GM21528 (cell line): ENCODE measurements around the gene SMC3.
"Not testable (repeated sequence)": the region's sequence is repeated elsewhere in the genome, so short reads cannot be mapped to it uniquely, and the experiment has no call there.

ENCODE experiments used
- ATAC-seq: cut with Tn5 transposase; IDR thresholded peaks from one replicate; pipeline ENCODE4 v1.9.1; 2021; ENCODE audit warnings: mild to moderate bottlenecking, moderate library complexity; ENCODE audit not compliant: unreplicated experiment, low FRiP score

Gene SMC3

DNA sequence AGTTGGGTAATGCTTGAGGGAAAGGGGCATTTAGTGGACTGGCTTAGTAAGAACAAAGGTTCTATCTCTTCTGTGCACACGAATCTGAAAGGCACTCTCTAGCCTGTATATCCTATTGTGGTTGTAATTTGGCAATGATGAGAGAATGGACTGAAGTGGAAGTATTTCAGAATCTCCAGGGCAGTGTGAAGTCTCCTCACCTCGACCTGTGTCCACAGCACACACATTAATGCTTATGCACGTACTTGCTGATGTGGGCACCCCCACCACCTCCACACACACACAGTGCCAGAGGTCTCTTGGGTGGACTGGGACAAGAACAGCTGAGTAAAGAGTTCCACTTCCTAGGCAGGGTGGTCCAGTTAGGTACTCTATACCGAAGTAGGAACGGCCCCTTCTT lies 6.9 kb downstream of the SMC3 start:
- no peak for ATAC-seq

DNA sequence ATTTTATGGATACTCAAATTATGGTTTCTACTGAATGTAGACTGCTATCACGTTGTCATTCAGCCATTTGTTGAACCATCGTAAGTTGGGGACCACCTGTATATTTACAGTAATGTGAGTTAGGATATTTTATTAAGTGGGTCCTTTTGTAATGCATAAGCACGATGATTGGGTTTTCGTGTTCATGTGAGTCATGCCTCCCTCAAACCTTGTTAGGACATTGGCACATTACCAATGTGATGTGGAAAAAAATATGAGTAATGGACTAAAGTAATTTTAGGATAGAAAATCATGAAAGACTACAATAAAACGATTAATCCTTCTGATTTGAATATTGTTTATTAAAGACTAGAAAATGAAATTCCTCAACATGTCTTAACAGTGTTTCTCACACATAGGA lies 8.7 kb downstream of the SMC3 start:
- ATAC-seq, result no peak

DNA sequence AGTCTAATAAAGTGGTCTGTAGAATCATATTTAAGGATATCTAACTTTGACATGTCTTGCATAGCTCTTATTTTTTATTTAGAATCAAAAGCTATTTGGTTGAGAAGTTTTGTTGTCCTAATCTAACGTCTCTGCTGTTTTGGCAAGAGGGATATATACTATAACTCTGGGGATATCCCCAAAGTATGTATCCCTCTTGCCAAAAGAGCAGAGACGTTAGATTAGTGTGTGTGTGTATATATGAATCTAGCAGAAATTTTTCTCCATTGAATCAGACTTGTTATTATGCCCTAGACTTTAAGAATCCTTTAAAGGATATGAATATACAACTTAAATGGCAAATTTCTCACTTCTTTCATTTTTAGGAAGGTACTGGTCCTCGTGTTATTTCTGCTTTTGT lies 9.6 kb downstream of the SMC3 start:
- ATAC-seq, result no peak

DNA sequence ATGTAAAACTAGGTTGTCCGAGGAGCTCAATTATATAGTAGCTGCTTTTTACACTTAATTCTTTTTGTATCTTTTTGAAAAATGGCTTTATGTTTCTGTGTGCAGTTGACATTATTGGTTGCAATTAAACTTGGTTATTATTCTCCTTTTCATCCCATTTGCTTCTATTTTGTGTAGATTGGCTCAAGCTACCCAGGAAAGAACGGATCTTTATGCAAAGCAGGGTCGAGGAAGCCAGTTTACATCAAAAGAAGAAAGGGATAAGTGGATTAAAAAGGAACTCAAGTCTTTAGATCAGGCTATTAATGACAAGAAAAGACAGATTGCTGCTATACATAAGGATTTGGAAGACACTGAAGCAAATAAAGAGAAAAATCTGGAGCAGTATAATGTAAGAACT lies 16.5 kb downstream of the SMC3 start:
- ATAC-seq, result no peak

DNA sequence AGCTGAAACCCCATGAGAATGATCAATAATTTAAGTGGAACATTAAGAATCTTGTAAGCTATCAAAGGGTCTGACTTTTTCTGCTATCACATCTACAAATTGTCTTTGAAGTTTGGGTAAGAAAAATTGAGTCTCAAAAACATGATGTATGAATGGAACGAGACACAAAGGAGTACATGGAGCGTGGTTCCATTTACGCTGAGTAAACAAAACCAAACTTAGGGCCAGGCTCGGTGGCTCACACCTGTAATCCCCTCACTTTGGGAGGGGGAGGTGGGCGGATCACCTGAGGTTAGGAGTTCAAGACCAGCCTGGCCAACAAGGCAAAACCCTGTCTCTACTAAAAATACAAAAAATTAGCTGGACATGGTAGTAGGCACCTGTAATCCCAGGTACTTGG lies 24.3 kb downstream of the SMC3 start:
- ATAC-seq, result no peak

DNA sequence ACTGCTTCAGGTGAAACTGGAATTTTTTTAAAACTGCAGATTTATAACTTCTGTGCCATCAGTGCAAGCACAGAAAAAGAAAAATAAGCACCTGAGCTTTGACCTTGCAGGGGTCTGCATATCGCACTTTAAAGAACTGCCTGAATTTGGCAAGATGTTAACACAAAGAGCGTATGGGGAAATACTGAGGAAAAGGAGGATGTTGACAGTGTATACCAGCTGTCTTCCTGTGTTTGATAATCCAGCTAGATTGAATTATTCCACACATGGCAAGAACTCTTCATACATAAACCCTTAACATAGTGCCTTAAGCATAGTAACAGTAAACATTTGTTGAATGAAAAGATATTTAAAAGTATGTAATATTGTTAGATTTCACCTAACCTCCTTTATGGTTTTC lies 30.0 kb downstream of the SMC3 start:
- no peak for ATAC-seq

DNA sequence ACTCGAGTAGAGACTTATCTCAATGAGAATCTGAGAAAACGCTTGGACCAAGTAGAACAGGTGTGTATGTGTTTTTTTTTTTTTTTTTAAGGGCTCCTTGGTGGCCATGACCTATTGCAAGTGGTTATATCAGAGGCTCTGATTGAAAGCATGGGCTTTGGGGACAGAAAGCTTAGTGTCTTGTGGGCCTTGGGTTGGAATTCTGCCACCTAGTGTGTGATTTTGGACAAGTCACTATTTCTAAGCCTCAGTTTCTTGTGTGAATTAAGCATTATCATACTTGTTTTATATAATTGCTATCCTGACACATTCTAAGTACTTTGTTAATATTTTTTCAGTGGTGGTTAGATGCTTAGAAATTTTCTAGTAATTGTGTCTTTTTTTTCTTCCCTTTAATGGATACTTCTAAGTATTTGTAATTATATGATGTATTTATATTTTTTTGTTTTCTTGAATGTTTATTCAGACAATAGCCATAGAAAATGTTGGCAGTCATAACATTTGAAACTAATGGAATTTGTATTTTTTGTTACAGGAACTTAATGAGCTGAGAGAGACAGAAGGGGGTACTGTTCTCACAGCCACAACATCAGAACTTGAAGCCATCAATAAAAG lies 33.1 kb downstream of the SMC3 start:
- no peak for ATAC-seq

DNA sequence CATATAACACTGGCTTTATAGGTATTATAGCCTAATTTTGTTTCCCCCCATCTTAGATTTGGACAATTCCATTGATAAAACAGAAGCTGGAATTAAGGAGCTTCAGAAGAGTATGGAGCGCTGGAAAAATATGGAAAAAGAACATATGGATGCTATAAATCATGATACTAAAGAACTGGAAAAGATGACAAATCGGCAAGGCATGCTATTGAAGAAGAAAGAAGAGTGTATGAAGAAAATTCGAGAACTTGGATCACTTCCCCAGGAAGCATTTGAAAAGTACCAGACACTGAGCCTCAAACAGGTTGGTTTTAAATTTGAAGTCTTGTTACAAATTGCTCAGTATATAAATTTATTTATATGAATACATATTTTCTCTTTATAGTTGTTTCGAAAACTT lies 34.1 kb downstream of the SMC3 start:
- ATAC-seq, result no peak

DNA sequence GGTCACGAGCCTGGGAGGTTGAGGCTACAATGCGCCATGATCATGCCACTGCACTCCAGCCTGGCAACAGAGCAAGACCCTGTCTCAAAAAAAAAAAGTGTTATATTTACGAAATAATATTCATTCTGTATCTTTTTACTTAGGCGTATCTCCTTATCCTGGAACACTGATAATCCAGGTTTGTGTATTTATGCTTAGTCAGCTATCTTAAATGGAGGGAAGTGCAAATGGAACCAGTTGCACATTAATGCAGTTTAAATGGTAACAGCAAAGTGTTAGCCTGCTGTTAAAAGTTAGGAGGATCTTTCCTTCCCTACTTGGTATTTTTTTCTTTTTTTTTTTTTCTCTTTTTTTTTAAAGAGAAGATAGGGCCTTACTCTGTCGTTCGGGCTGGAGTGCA lies 40.6 kb downstream of the SMC3 start:
- no peak for ATAC-seq

DNA sequence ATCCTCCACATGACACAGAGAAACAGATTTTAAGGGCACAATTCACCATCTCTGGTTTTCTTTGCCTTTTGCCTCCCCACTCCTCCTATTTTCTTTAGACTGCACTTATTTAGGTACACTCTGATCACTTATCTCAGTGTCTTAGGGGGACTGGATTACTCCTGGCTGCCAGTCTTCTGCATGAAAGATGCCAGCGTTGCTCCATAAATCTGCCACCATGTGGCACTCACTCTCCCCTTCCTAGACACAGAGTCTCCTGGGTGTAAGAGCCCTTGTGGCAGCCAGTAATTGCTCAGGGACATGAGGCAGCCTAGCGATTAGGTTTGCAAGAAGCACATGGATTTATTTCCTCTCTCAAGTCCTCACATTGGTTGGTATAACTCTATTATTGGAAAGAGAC lies 42.1 kb downstream of the SMC3 start:
- ATAC-seq, result no peak

DNA sequence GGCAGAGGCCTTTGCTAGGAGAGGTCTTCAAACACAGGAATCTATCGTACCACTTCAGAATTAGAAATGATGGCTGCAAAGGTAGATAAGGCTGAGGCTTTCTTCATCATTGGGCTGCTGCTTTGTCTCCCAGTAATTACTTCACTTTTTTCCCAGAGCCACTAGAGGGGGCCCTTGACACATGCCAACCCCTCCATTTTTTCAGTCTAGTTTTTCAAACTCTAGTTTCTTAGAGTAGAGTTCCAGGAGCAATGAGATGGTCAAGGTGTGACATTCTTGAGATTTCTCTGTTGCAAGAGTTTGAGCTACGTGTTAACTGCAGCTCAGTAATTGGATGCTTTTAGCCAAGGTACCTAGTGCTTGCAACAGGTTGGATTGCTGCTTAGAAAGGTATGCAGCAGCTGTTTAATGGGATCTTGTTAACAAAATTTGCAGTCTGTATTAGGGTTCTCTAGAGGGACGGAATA lies 42.8 kb downstream of the SMC3 start:
- no peak for ATAC-seq

DNA sequence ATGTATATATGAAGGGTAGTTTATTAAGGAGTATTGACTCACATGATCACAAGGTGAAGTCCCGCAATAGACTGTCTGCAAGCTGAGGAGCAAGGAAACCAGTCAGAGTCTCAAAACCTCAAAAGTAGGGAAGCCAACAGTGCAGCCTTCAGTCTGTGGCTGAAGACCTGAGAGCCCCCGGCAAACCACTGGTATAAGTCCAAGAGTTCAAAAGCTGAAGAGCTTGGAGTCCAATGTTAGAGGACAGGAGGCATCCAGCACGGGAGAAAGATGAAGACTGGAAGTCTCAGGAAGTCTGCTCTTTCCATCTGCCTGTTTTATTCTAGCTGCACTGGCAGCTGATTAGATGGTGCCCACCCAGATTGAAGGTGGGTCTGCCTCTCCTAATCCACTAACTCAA lies 43.3 kb downstream of the SMC3 start:
- ATAC-seq, result not testable (repeated sequence)

DNA sequence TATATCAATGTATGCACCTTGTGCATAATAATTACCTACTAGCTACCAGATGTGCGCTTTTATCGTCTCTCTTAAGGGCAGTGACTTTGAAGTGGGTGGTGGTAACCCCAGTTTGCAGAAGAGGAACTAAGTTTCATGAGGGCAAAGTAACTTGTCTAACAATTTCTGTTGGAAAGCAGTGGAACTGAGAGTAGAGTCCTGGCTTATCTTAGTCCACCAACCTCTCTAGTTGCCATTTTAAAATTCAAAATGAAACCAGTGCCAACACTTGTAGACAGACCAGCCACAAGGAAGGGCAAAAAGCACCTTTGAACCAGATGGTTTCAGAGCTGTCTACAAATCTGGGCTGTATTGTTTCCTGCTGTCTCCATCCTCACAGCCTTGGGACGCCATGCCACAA lies 44.6 kb downstream of the SMC3 start:
- ATAC-seq, result no peak

DNA sequence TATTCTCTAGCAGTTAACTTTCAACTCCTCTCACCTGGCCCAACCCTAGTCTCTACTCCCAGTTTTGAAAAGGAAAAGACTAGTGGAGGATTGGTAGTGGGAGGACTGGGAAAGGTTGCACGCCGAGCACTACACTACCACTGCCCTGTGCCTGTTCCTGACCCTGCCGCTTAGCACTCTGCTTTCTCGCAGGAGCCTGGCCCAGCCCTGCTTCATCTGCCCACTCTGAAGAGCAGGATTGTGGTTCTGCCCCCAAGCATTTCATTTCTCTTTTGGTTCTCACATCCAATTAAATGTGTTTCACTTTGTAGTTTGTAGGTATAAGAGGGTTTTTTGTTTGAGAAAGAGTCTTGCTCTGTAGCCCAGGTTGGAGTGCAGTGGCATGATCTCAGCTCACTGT lies 45.1 kb downstream of the SMC3 start:
- no peak for ATAC-seq

DNA sequence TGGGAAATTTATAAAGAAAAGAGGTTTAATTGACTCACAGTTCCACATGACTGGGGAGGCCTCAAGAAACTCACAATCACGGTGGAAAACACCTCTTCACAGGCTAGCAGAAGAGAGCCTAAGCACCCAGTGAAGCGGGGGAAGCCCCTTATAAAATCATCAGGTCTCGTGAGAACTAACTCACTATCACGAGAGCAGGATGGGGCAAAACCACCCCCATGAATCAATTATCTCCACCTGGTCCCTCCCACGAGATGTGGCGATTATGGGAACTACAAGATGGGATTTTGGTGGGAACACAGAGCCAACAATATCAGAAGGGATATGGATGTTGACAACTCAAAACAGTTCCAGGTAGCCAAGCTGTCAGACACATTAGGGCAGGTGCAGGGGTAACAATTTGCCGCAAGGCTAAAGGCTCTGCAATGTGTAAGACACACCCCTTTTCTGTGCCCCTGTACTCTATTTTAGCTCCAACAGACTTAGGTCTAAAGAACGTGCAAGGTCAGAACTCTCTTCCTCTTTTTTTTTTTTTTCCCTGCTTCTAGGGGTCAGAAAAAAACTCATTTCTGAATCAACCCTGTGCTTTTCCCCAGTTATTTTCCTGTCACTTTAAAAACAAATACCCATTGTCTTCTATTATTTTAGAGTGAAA lies 46.0 kb downstream of the SMC3 start:
- no peak for ATAC-seq

DNA sequence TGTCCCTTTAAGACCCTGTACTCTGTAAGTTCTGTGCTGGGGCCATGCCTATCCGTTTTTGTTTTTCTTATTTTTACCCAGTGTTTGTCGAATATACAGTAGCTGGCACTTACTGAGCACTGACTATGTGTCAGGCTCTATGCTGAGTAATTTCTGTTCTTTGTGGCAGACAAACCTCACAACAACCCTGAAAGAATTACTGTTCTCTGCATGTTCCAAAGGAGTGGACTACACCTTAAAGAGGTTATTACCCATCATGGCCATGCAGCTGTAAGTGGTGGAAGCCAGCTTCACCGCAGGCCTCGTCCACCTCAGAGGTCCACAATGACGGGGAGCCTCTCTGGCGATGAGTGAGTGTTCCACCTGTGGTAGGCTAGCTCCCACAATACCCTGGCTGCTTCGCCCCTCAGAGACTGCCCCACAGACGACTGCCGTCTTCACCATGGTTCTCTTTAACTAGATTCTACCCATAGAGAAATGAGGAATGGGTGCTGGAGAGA lies 46.6 kb downstream of the SMC3 start:
- ATAC-seq, result no peak

DNA sequence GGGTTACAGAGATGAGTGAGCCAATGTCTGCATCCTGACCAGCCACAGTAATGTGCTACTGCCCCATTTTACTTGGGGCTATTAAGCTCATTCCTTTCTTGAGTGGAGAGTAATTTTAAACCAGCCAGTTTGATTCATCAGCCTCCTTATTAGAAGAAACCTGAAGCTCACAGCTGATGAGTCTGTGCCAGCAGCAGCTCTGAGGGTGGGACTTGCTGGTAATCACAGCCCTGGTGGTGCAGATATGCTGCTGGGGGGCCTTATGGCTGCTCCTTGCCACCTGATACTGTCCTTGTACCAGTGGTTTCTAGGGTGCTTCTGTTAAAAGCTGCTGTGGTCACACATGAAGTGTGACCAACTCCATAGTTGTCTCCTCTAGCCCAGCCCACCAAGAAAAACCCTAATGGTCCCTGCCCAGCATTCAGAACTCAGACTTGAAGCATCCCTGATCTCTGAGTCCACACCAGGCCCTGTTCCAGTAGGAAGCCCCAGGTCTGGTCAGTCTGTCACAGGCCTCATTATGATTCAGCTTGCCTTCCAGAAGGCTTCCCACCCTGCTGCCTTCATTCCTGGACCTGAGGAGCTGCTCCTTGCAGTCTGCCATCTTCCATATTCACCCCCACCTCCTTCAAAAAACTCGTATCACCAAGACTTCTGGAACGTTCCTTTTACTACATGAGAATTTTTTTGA lies 47.7 kb downstream of the SMC3 start:
- no peak for ATAC-seq

DNA sequence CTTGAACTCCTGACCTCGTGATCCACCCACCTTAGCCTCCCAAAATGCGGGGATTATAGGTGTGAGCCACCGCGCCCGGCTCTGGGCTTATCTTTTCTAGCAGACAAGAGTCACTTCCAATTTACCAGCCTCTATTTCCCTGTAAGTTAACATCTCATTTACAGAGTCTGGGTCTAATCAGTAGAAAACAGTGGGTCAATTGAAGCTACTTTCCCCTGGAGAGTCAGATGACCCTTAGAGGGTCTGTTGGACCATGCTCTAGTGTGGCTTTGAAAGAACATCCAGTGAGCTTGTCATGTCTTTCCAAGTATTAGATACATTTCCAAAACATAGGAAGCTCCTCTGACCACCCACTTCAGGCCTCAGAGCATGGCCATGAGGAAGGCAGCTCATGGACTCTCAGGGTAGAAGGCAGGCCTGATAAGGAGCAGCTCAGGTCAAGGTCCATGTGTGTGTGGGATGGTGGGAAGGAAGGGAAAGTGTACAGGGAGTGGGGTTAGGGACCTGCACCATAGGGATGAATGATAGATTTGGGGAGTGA lies 49.1 kb downstream of the SMC3 start:
- no peak for ATAC-seq

DNA sequence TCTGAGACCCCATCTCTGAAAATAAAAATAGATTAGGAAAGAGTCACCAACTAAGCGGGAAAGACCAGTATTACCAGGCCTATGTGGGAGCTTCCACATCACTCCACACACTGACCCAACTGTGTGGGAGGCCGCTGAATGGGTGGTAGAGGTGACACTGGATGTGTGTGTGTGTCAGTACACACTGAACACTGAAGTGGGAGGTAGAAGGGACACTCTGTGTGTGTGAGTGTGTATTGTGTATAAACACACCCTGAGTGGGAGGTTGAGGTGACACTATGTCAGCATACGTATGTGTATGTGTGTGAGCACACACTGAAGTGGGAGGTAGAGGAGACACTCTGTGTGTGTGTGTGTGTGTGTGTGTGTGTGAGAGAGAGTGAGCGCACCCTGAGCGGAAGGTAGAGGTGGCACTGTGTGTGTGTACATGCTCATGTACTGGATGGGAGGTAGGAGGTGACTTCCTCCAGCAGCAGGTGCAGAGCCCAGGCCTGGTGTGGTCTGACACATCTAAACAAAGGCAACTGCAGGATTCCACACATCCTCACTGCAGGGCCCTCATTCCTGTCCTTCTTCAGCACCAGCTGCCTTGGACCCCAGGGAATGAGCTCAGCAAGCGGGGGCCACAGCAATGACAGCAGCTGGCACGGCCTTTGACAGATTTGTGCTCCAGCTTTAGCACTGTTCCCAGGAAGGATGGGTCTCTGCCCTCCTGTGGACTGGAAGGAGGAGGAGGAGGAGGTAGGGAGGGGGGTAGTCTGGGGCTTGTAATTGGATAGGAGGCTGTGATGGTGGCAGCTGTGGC lies 50.1 kb downstream of the SMC3 start:
- no peak for ATAC-seq

DNA sequence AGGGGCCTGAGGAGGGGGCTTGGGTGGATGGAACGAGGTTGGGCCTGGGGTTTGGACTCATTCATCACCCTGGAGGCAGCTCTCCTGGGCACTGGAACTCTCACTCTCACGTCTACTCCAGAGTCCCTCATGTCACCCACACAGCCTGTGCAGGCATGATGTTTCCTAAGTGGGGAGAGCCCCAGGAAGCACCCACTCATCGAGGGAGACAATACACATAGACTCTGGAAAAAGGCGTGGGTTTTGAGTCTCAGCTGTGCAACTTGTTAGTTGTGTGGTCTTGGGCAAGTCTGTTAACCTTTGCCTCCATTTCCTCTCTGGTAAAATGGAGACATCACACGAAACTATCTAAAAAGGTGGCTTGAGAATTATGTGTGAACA lies 50.7 kb downstream of the SMC3 start:
- no peak for ATAC-seq
